GM12875 (cell line): ENCODE results near the gene YIPF6.
"Not testable (repeated sequence)": the region's sequence is repeated elsewhere in the genome, so short reads cannot be mapped to it uniquely, and the experiment has no call there.

Experiments
- H3K4me3 ChIP-seq: one replicate; pipeline ENCODE4 v1.5.1; 2011; ENCODE audit warnings: low read depth, low read length, control low read depth
- CTCF ChIP-seq: IDR thresholded peaks from 2 replicates; pipeline ENCODE4 v1.5.1; 2011; ENCODE audit warnings: low read depth, mild to moderate bottlenecking, control low read depth, inconsistent platforms, low read length, moderate library complexity, borderline replicate concordance; ENCODE audit not compliant: insufficient read depth

The YIPF6 gene

GRCh38 chrX:68536429-68536828 is 37.6 kb downstream of the YIPF6 start:
- no peak for TF ChIP-seq CTCF
- H3K4me3 ChIP-seq, result no peak overlapping the region

GRCh38 chrX:68536884-68537283 is 38.0 kb downstream of the YIPF6 start:
- no peak overlapping the region for H3K4me3 ChIP-seq
- TF ChIP-seq CTCF, result no peak

GRCh38 chrX:68550193-68550592 is 51.3 kb downstream of the YIPF6 start:
- H3K4me3 ChIP-seq, result no peak overlapping the region
- TF ChIP-seq CTCF, result no peak

GRCh38 chrX:68556036-68556435 is 57.2 kb downstream of the YIPF6 start:
- TF ChIP-seq CTCF, result no peak
- no peak overlapping the region for H3K4me3 ChIP-seq

- H3K4me3 ChIP-seq, result not testable (repeated sequence)
Observed at GRCh38 chrX:68557126-68557525, 58.3 kb downstream of the YIPF6 start.

GRCh38 chrX:68559905-68560304 is 61.1 kb downstream of the YIPF6 start:
- H3K4me3 ChIP-seq, result not testable (repeated sequence)

- H3K4me3 ChIP-seq, result no peak overlapping the region
- no peak for TF ChIP-seq CTCF
Observed at GRCh38 chrX:68568136-68568535, 69.3 kb downstream of the YIPF6 start.

GRCh38 chrX:68570598-68570997 is 71.7 kb downstream of the YIPF6 start:
- TF ChIP-seq CTCF, result no peak
- no peak overlapping the region for H3K4me3 ChIP-seq
